GM18505 (cell line): Measurements from ENCODE around the gene MLEC.

ENCODE experiments used
- ATAC-seq: cut with Tn5 transposase; IDR thresholded peaks from one replicate; pipeline ENCODE4 v1.9.1; 2021; ENCODE audit not compliant: unreplicated experiment
- POLR2A ChIP-seq: IDR thresholded peaks from 4 replicates; pipeline ENCODE4 v1.6.1; 2011; ENCODE audit warnings: borderline replicate concordance; ENCODE audit not compliant: insufficient read depth, insufficient read length; ENCODE audit errors: extremely low read depth

MLEC gene

GRCh38 chr12:120693848-120694247, 6.9 kb downstream of the MLEC start:
- TF ChIP-seq POLR2A: no peak

GRCh38 chr12:120696626-120697025, 9.7 kb downstream of the MLEC start:
- TF ChIP-seq POLR2A: no peak
- ATAC-seq: no peak

More at GRCh38 chr12:120693848-120694247, 6.9 kb downstream of the MLEC start:
- no peak for ATAC-seq

GRCh38 chr12:120697344-120697743, 10.4 kb downstream of the MLEC start:
- no peak for TF ChIP-seq POLR2A
- no peak for ATAC-seq

GRCh38 chr12:120698665-120699064, 11.7 kb downstream of the MLEC start:
- ATAC-seq: no peak
- no peak for TF ChIP-seq POLR2A

- no peak for TF ChIP-seq POLR2A
- no peak for ATAC-seq
These were observed 12.6 kb downstream of the MLEC start for GRCh38 chr12:120699553-120699952.

GRCh38 chr12:120700886-120701285, 13.9 kb downstream of the MLEC start:
- ATAC-seq: no peak
- no peak for TF ChIP-seq POLR2A

- no peak for ATAC-seq
- TF ChIP-seq POLR2A: no peak
These were observed 15.7 kb downstream of the MLEC start for GRCh38 chr12:120702637-120703036.

GRCh38 chr12:120703311-120703942, 16.5 kb downstream of the MLEC start:
- ATAC-seq: no peak
- TF ChIP-seq POLR2A: no peak

GRCh38 chr12:120705618-120706017, 18.7 kb downstream of the MLEC start:
- no peak for ATAC-seq
- no peak for TF ChIP-seq POLR2A

- no peak for TF ChIP-seq POLR2A
- ATAC-seq: no peak
These were observed 19.1 kb downstream of the MLEC start for GRCh38 chr12:120706029-120706428.

GRCh38 chr12:120708651-120709050, 21.7 kb downstream of the MLEC start:
- ATAC-seq: no peak
- TF ChIP-seq POLR2A: no peak

- peak; percentile 59 for ATAC-seq
- TF ChIP-seq POLR2A: peak; percentile 39
These were observed 23.3 kb downstream of the MLEC start, which contains the start of gene UNC119B for GRCh38 chr12:120710031-120710804. Gene UNC119B, plus strand, starts transcription at chr12:120710458. Its CDS starts 17 bp downstream, at chr12:120710475.

GRCh38 chr12:120710805-120711296, 23.9 kb downstream of the MLEC start:
- peak; percentile 28 for ATAC-seq
- TF ChIP-seq POLR2A: peak; percentile 22

GRCh38 chr12:120711411-120711810, 24.5 kb downstream of the MLEC start:
- TF ChIP-seq POLR2A: no peak

More at GRCh38 chr12:120711411-120711810, 24.5 kb downstream of the MLEC start:
- no peak for ATAC-seq
